Anterior cingulate cortex (tissue), 58 donors: Measurements from ENCODE around the gene ARHGAP10.
"Not testable (repeated sequence)": the region's sequence is repeated elsewhere in the genome, so short reads cannot be mapped to it uniquely, and the experiment has no call there.

Experiments
- DNase-seq, 58 donors: peaks; one replicate each; lab custom pipeline; 2025; lab: John Stamatoyannopoulos, UW

ARHGAP10 gene

GRCh38 chr4:147874109-147874508, 142.2 kb downstream of the ARHGAP10 start:
- DNase-seq = no peak

- no peak for DNase-seq
These were observed 145.5 kb downstream of the ARHGAP10 start for GRCh38 chr4:147877308-147877771.

GRCh38 chr4:147879676-147880075, 147.8 kb downstream of the ARHGAP10 start:
- DNase-seq = no peak

- DNase-seq = no peak
These were observed 148.6 kb downstream of the ARHGAP10 start for GRCh38 chr4:147880511-147880910.

- no peak for DNase-seq
These were observed 152.6 kb downstream of the ARHGAP10 start for GRCh38 chr4:147884536-147884935.

DNA sequence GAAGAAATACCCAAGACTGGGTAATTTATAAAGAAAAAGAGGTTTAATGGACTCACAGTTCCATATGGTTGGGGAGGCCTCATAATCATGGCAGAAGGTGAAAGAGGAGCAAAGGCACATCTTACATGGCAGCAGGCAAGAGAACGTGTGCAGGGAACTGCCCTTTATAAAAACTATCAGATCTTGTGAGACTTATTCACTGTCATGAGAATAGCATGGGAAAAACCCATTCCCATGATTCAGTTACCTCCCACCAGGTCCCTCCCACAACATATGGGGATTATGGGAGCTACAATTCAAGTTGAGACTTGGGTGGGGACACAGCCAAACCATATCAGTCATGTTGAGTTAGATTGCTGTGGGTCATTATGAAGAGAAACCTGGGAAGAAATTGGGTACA, 153.3 kb downstream of the ARHGAP10 start:
- not testable (repeated sequence) for DNase-seq

DNA sequence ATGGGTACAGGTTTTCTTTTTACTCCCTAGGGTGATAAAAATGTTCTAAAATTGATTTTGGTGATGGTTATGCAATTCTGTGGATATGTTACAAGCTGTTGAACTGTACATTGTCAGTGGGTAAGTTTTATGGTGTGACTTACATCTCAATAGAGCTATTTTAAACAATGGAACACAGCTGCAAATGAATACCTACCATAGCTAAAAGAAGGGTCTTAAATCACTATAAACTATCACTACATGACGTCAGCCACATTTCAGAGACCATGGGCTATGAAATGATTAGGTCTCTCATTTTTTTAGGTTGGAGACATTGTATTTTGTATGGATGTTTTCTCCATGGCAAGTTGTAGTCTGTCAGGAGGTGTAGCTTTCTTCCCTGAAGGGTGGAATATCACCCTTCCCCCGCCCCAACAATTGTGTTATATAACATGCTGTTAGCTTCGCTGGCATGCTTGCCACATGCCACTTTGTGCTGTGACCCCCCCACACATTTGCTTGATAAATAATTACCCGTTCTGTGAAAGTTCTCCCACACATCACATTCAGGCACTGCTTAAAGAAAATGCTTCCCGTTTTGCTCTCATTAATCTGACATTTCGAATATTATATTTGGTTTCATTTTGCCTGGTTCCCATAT, 159.7 kb downstream of the ARHGAP10 start:
- DNase-seq = peak in 10 of 58 donors; percentile 1 to 24 (median 4)

DNA sequence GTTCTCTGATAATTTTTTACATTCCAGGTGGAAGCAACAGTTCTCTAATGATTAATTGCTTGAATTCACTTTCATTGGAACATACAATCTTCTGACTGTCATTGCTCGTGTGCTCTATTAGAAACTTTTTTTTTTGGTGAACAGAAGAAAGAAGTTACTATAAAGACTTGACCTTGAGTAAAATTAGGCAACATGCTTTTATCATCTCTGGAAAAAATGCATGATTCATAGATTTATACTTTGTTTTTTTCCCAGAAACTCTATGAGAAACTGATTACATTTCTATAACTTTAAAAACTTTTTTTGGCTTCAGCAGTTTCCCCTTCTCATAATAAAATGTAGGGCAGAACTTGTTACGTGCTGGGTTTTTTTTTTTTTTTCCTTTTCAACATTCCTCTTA, 167.6 kb downstream of the ARHGAP10 start:
- no peak for DNase-seq

DNA sequence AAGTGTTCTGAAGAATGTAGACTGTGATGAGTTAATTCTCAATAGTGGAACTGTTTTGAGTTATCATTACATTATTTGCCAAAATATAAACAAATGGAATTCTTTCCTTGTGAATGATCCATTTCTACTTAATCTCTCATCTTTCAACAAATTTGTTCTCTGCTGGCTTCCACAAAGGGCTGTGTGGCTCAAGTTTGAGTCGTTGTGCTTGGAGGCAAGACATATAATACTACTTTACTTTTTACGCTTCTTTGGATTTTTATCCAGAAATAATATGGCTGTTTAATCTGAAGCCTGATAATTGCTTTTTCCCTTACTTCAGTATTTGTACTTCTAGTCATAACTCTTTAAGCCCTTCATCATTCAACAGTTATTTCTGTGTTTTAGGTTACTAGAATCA, 169.5 kb downstream of the ARHGAP10 start:
- no peak for DNase-seq

DNA sequence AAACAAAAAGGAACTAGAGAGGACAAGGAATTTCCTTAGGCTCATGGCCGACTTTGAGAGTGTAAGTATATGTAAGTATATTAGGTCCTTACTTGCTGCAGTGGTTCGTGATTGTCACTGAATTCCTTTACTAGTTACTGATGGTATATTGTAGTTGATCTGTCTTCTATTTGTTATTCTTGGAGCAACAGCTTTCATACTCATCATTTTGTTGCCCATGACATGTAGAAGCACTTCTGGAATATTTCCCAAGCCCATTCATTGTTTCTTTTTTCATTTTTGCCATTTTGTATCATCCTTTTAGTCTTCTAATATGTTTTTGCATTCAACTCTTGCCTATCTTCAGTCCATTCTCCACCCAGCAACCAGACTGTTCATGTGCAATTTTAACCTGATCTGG, 170.0 kb downstream of the ARHGAP10 start:
- DNase-seq = no peak

DNA sequence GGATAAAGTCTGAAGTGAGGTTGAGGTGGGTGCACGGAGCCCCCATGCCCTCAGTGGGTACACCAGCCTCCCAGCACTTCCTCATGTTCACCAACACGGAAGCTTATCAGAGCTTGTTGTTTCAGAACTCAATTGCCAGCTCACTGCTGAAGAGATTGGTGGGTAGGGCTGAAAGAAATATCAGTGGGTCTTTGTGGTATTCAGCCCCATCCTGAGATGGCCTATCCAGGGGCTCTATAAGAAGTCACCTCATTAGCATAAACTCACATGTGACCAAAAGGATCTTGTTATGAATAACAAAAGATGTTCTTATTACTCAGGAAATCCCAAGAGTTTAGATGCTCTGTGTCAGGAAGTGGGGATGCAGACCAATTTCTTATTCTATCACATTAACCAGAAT, 177.3 kb downstream of the ARHGAP10 start:
- no peak for DNase-seq

GRCh38 chr4:147910315-147910714, 178.4 kb downstream of the ARHGAP10 start:
- DNase-seq = no peak

DNA sequence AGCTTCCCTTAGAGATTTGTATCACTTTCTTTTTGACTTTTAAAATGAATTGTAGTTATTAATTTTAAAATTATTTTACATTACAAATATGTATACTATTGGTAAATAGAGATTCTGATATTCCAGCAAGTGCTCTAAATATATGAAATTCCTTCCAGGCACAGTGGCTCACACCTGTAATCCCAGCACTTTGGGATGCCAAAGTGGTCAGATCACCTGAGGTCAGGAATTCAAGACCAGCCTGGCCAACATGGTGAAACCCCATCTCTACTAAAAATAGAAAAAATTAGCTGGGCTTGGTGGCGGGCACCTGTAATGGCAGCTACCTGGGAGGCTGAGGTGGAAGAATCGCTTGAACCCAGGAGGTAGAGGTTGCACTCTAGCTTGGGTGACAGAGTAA, 180.2 kb downstream of the ARHGAP10 start:
- not testable (repeated sequence) for DNase-seq

GRCh38 chr4:147913137-147913536, 181.2 kb downstream of the ARHGAP10 start:
- no peak for DNase-seq

DNA sequence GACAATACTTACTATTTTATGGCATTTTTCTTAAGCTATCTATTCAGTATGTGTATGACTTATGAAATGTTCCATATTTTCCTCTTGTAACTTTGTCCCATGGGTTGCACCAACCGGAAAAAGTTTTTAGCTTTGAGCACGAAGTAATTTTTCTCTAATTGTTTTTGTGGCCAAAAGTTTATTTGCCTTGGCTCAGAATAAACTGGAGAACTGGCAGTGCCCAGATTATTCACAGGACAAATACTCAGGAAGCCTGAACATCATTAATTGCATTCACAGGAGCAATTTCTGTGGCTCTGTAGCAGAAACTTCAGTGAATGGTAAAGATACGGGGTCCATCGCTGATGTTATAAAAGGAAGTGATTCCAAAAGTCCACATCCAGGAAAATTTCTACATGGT, 184.5 kb downstream of the ARHGAP10 start:
- no peak for DNase-seq

DNA sequence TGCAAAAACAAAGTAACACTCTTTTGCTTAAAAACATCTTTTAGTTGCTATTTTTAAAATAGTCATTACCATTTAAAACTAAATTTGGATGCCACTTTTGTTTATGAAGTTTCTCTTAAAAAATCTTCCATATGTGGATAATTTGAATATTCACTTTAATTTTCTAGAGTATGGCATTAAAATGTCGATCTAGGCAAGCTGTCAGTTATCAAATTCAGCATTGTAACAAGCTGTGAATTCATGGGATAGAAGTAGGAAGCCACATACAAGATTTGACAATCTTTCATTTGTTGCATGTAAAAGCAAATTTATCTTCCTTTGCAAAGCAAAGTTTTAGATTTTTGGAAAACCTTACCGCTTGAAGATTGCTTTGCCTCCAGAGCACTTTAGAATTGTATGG, 191.5 kb downstream of the ARHGAP10 start:
- DNase-seq = no peak

GRCh38 chr4:147923854-147924253, 192.0 kb downstream of the ARHGAP10 start:
- DNase-seq = no peak

DNA sequence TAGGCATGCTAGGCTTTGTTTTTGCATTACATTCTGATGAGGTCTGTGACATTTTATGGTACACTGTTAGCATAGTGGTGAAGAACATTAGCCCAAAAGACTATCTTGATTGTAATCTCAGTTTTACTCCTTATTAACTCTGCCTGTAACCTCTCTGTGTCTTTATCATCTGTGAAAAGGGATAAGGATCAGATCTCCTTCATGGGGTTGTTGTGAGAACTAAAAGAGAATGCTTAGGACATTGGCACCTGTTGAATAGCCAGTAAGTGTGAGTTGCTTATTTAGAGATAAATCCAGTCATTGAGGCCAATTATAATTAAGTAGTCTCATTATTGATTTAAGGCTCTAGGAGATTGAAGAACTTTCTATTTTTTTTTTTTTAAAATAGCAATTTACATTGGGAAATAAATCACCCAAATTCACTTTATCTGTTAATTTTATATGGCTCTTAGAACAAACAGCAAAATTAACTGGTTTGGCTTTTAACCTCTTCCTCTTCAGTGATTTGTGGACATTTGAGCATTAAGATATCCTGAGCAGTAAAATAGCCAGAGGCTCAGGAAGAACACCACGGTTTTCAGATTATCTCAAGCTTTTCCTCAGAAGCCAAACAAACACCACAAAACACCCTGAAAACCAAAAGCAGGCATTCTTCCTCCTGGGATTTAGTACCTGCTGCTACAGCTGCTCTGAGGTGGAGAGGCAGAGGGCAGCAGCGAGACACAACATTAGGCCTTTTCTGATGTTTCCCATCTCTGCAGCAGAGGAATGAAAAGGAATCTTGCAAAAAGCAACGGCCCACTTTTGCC, 192.9 kb downstream of the ARHGAP10 start:
- peak in 21 of 58 donors; percentile 2 to 30 (median 9) for DNase-seq

GRCh38 chr4:147927377-147928137, 195.7 kb downstream of the ARHGAP10 start:
- peak in 1 of 58 donors; percentile 2 for DNase-seq

GRCh38 chr4:147928400-147928799, 196.5 kb downstream of the ARHGAP10 start:
- no peak for DNase-seq

- DNase-seq = no peak
These were observed 197.9 kb downstream of the ARHGAP10 start for GRCh38 chr4:147929746-147930145.
